VCaP (cell line): ENCODE results near the gene ITSN2.

Source experiments
- H3K27ac ChIP-seq: fragments of 450-650 bp; 2 replicates; pipeline ENCODE4 v1.5.1; 2017
- CTCF ChIP-seq: fragments of 450-650 bp; conservative IDR thresholded peaks from 2 replicates; pipeline ENCODE4 v1.5.1; 2017; ENCODE audit warnings: mild to moderate bottlenecking, moderate library complexity

Gene ITSN2

GRCh38 chr2:24262421-24262970 lies 97.8 kb downstream of the ITSN2 start:
- H3K27ac ChIP-seq = no peak overlapping the region
- TF ChIP-seq CTCF = no peak

- TF ChIP-seq CTCF = no peak
- H3K27ac ChIP-seq = no peak overlapping the region
These were observed 98.9 kb downstream of the ITSN2 start for GRCh38 chr2:24261441-24261840.

- H3K27ac ChIP-seq = no peak overlapping the region
- no peak for TF ChIP-seq CTCF
These were observed 101.0 kb downstream of the ITSN2 start for GRCh38 chr2:24259316-24259715.

- TF ChIP-seq CTCF = no peak
- H3K27ac ChIP-seq = no peak overlapping the region
These were observed 101.6 kb downstream of the ITSN2 start for GRCh38 chr2:24258718-24259117.

- no peak for TF ChIP-seq CTCF
- H3K27ac ChIP-seq = no peak overlapping the region
These were observed 106.9 kb downstream of the ITSN2 start for GRCh38 chr2:24253303-24253919.

- H3K27ac ChIP-seq = no peak overlapping the region
- TF ChIP-seq CTCF = no peak
These were observed 112.7 kb downstream of the ITSN2 start for GRCh38 chr2:24247592-24247991.

GRCh38 chr2:24247164-24247563 lies 113.2 kb downstream of the ITSN2 start:
- TF ChIP-seq CTCF = no peak
- H3K27ac ChIP-seq = no peak overlapping the region
